Myocyte (in vitro differentiated cells): ENCODE results near the gene ACTL6B. TPM values are rescaled to one million over a fixed set of nuclear protein-coding genes. Genes with fewer than 3 reads are reported as not detected.
A peak's percentile ranks its signal among the peaks of the same experiment; 100 is the strongest.

Experiments used
- DNase-seq: peaks from one replicate; pipeline ENCODE4 v3.0.0-alpha.2; 2012; ENCODE audit warnings: low read depth
- total RNA-seq: library from RNA; depleted of rRNA; stranded (reverse); fragments of >200 nt; gene quantifications from 2 replicates; pipeline ENCODE4 v1.2.3, GENCODE V29; 2014

ACTL6B gene
- total RNA-seq, 1 donor from 2014 or later: not detected

DNA sequence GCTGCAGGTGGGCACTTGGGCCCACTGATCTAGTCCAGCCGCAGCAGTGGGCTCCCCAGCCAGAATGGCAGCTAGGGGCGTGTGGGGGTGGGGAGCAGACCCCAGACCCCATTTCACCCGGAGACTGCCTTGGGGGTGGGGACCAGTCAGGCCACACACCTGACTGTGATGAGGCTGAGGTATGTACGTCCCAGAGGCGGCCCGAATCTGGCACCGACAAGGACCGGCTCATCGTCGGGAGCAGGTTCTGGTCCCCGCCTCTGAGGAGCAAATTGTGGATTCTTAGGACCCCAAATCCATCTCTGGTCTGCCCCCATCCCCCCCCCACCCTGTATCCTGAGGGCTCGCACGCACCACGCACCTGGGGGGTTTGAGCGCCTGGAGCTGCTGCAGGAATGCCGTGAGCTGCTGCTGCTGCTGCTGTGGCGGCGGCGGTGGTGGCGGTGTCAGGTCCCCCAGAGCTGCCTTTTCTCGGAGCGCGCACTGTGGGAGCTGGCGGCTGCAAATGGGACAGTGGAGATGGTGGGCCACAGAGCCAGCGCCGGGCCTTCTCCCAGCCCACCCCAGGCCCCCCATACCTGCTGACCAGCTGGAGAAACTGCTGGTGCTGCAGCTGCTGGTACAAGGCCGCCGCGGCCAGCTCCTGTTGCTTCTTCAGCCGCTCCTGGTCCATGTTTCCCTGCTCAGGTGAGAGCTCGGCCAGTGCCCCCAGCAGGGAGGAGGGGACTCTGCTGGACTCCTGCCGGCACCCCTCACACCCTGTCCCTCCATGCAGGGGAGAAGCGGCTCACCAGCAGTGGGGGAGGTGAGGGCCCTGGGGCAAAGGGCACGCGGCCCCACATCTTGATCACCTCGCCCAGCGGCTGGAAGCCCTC lies 27.6 kb upstream of the ACTL6B start:
- DNase-seq: no peak

DNA sequence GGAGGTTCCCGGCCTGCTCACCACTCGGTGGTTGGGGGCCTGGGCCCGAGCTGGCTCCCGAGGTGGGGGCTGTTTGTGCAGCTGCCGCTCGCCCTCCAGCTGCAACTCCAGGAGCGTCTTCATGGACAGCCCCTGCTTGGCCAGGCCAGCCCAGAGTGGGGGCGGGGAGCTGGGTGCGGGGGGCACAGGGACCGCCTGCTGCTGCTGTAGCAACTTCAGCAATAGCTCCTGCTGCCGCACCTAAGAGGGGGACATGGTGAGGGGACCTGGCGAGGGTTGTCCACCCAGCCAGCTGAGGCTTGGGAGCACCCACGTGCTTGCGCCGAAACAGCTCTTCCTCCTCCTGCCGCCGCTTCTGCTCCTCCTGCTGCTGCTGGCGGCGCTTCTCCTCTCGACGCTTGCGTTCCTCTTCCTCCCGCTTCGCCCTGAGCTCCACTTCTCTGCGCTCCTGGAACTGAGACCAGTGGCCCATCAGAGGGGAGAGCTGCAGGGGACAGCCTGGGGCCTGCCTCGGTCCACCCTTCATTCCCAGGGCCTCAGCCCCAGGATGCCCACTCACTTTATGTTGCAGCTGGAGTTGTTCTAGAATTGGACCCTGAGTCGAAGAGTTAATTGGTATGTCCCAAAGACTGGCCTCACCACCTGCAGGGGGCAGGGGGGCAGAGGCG lies 26.9 kb upstream of the ACTL6B start:
- no peak for DNase-seq

DNA sequence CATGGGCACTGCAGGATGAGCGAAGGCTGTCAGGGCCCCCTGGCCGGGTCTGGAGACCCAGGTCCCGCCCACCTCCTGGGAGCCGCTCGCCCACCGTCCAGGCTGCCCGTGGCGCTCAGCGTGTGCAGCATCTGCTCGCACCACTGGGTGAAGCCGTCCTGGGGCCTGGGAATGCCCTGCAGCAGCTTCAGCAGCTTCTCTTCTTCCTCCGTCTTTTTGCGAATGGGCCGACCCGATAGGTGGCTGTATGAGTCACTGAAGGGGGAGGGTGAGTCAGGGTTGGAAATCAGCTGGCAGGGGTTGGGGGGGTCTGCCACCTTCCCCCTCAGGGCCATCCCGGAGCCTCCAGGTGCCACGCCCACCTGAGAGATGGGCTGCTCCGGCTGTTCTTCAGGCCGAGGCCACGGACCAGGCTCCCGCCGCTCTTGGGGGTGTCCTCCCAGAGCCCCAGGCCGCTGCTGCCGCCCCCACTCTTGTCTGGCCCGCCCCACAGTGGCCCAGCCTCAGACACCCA lies 26.0 kb upstream of the ACTL6B start:
- DNase-seq: no peak

DNA sequence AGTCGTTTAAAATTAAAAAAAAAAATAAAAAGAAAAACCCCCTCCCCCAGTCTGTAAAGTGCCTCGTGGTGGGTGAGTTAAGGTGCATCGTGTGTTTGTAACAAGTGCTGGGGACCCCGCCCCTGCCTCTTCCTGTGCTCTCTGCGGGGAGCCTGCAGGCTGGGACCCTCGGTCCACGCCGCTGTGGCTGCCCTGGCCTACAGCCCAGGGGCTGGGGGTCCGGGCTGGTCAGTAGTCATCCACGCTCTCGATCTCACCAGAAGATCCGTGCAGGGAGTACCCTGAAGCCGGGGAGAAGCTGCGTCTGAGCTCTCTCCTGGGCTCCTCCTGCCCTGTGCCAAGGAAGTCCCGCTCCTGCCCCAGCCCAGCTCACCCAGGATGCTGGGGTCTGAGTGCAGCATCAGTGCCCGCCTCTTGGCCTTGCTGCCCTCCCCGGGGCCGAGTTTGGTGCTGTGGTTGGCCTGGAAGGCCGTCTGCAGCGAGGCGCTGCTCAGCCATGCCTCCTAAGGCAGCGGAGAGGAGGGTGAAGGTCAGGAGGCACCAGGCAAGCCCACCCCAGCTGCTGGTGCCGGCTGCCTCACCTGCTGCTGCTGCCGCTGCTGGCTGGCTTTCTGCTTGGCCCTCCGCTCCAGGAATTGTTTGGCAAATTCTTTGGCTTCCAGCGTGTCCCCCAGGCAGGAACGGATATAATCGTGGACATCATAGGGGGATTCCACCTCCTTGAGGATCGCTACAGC lies 25.4 kb upstream of the ACTL6B start:
- no peak for DNase-seq

DNA sequence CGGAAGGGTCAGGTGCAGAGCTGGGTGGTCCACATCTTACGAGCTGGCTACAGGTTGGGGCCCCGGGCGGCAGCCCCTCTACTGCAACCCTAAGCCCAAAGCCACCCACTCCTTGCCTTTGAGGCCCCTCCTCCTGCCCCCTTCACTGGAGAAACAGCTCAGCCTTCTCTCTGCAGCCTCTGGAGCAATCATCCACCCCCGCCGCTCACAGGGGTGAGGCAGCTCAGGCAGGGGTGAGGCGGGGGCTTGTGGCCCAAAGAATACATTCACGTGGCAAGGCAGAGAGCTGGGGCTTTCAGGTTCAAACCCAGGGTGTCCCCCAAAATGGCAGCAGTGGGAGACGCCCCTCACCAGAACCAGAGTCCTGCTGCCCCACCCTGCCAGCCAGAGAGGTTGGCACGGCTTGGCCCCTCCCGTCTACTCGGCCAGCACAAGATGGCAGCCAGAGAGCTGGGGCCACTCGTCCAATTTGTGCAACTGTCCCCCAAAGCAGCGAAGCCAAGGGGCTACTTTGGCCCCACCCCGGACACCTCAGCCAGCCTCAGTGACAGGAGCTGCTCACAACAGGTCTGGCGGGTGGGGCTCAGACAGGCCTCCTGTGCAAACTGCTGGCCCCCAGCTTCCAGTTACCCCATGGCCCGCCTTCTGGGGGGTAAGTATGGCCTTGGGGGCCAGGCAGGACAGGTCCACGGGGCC lies 24.5 kb upstream of the ACTL6B start:
- DNase-seq: no peak

DNA sequence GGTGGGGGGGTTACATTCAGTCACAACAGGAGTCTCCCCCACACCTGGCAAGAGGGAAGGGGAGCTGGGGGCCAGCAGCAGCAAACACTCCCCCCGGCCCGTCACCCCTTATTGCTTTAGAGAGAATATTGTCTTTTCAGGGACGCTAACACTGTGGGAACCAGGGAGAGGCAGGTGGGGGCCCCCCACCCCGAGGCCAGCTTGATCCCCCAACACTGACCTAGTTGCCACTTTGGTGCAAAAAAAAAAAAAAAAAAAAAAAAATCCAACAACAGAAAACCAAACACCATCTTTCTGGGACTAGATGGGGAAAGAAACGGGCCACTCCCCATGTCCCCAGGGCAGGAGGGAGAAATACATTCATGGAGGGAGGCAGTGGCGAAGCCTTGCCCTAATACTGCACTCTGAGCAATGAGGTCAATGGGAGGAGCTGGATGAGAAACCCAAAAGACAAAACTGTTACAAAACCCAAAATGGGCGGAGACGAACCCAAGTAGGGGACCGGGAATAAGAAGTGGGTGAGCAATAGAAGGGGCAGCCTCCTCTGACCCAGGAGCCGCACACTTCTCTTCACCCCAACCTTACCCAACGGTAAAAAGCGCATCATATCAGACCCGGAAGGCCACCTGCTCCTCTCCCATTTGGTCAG lies 23.8 kb upstream of the ACTL6B start:
- DNase-seq: no peak

DNA sequence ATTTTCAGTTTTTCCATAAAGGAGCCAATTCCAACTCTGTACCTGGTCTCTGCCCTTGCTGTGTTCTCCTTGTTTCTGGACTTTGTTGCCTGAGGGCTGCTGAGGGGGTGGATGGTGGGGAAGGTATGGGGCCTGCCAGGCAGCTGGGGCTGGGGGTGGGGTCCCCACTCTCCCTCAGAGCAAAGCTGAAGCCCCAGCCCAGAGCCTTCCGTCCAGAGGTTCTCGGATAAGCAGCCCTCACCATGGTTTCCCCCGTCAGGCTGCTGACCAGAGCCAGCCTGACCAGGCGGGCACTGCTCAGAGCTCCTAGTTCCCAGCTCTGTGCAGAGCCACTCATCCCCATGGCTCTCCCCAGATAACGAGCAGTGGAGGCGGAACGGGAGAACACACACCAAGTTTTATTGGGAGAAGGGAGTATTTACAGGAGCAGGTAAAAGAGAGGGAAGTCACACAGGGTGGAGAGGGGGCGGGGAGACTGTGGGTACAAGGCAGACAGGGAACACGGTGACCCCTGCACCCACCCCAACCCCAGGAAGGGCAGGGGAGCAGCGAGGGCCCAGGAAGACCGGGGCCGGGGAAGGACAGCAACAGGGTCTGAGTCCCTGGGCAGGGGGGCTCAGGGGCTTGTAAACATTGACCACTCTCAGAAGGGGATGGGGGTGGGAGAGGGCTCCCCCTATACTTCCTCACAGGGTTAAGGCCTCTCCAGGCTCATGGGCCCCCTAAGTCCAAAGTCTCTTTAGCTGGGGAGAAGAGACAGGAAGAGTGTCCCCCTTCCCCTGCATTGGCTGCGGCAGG lies 23.1 kb upstream of the ACTL6B start:
- no peak for DNase-seq

DNA sequence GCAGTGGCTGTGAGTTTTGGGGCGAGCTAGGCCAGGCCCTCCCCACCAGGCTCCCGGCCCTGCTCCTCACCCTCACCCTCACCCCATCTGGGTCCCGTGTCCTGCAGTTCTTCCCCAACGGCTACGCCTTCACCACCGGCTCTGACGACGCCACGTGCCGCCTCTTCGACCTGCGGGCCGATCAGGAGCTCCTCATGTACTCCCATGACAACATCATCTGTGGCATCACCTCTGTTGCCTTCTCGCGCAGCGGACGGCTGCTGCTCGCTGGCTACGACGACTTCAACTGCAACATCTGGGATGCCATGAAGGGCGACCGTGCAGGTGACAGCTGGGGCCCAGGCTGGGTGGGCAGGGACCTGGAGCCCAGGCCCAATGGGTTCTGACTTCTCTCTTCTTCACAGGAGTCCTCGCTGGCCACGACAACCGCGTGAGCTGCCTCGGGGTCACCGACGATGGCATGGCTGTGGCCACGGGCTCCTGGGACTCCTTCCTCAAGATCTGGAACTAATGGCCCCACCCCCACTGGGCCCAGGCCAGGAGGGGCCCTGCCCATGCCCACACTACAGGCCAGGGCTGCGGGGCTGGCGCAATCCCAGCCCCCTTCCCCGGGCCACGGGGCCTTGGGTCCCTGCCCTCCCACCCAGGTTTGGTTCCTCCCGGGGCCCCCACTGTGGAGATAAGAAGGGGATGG lies 22.2 kb upstream of the ACTL6B start:
- no peak for DNase-seq

DNA sequence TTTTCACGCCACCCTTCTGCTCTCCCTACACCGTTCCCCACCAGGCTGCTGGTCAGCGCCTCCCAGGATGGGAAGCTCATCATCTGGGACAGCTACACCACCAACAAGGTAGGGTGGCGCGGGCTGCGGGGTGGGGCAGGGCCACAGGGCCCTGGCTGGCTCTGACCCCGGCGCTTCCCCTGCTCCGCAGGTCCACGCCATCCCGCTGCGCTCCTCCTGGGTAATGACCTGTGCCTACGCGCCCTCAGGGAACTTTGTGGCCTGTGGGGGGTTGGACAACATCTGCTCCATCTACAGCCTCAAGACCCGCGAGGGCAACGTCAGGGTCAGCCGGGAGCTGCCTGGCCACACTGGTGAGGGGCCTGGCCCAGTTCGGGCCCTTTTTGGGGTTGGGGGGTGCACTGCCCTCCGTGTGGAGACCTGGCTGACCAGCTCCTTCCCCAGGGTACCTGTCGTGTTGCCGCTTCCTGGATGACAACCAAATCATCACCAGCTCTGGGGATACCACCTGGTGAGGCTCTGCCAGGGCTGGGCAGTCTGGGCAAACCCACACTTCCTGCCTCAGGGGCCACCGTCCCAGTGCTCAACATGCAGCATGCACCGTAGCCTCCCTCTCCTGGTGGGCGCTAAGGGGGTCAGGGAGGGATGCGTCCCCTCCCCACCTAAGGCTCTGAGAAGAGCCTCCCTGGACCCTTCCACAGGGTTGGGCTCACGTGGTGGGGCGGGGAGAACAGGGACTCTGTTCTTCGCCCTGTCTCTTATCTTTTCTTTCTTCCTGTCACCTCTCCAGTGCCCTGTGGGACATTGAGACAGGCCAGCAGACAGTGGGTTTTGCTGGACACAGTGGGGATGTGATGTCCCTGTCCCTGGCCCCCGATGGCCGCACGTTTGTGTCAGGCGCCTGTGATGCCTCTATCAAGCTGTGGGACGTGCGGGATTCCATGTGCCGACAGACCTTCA lies 21.3 kb upstream of the ACTL6B start:
- DNase-seq: no peak

DNA sequence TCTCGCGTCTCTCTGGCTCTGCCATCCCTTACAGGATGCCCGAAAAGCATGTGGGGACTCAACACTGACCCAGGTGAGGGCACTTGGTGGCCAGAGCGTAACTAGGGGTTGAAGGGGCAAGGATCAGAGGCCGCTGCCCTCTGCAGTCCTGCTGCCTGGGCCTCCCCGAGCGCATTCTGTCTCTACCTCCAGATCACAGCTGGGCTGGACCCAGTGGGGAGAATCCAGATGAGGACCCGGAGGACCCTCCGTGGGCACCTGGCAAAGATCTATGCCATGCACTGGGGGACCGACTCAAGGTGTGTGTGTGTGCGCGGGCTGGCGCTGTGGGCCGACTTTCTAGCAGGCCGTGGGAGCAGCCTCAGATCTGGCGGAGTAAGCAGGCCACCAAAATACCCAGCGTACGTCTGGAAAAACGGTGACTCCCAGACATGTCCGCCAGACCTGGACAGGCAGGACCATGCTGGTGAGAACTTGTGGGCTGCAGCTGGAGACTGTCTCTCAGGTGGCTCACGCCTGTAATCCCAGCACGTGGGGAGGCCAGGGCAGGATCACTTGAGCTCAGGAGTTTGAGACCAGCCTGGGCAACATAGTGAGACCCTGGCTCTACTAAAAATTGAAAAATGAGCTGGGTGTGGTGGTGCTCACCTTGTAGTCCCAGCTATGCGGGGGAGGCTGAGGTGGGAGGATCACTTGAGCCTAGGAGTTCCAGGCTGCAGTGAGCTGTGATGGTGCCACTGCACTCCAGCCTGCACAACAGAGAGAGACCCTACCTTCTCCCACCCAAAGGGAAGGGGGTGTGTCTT lies 20.5 kb upstream of the ACTL6B start:
- DNase-seq: no peak

DNA sequence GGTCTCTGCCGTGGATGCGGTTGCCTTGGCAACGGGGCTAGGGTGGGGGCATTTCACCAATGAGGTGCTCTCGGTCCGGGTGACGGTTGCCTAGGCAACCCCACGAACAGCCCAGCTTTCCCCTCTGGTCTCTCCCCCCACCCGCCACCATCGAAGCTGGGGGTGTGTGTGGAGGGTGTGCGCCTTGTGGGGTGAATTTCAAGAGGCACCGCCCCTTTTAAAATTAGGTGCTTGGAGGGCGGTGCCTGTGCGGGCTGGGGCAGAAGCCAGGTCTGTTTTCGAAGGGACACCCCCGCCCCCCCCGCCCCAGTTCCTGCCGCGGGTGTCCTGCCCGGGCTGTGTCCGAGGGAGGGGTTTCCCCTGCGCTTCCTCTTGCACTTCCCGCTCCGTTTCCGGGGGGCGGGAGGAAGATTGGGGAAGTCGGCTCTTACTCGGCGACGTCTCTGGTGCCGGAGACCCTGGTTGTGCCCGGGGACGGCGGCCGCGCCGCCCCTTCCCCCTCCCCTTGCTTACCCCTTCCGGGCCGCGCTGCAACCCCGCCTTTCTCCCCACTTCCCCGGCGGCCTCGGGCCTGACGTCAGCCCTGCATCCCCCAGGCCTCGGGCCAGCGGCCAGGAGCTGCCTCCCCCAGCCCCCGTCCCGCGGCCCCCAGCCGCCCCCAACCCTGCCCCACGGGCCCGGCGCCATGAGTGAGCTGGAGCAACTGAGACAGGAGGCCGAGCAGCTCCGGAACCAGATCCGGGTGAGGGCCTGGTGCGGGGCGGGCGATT lies 19.5 kb upstream of the ACTL6B start:
- peak; percentile 62 for DNase-seq

DNA sequence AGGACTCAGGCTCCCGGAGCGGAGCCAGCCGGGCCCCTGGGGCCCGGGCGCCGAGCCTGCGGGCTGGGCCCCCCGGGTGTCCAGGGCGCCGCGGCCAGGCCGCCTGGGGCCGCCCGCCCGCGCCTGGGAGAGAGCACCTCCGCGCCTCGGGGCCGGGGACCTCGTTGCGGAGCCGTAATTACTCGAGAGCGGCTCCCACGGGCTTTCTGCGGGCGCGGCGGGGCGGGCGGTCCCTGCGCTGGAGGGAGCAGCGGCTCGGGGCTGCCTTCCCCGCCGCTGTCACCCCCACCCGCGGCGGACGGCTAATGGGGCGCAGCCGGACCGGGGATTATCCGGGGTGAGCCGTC lies 18.8 kb upstream of the ACTL6B start:
- DNase-seq: peak; percentile 36

DNA sequence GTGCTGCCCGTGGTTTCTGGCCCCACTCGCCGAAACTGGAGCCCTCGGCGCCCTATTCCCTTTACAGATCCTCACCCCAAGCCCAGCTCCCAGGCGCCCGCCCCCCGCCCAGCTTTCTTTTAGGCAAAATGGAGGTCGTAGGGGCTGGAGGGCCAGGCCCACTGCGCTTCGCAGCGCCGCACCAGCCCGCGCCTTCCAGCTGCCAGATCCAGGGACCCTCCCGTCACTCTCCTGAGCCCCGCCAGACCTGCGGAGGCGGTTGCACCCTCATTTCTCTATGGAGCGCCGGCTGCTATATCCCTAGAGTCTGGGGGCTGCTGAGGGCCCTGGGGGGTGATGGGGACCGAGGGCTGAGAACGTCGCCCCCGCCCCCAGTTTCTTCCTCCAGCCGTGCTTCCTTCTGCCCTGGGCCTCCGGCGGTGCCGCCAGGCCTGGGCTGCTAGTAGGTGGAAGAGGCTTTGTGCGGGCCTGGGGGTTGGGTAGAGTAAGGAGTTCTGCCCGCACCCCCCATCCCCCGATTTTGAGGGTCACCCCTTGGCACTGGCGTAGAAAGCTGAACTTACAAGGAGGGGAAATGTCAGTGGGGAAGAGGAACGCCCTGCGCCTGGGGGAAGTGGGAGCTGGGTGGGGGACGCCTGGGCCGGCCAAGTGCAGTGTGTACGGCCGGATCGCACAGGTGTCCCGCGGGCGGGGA lies 18.3 kb upstream of the ACTL6B start:
- DNase-seq: peak; percentile 28

DNA sequence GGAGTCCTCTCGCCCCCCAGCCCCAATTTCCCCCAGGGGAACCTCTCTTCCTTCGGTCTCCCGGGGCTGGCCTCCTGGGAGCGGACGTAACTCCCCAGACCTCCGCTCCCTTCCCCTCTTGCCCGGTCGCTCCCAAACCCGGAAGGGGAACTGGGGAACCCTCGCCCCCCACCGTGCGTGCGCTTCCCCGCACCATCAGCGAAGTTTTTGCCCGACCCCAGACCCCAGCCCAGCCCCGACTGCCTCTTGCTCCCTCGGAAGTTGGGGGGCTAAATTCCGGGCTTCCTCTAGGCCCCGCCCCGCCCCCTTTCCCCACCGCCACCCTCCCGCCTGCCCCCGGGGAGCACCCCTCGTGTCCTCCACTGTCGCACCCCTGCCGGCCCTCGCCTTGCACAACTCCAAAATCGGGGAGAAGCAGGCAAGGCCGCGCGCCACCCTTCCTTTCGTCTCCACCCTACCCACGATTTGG lies 17.7 kb upstream of the ACTL6B start:
- DNase-seq: peak; percentile 39

DNA sequence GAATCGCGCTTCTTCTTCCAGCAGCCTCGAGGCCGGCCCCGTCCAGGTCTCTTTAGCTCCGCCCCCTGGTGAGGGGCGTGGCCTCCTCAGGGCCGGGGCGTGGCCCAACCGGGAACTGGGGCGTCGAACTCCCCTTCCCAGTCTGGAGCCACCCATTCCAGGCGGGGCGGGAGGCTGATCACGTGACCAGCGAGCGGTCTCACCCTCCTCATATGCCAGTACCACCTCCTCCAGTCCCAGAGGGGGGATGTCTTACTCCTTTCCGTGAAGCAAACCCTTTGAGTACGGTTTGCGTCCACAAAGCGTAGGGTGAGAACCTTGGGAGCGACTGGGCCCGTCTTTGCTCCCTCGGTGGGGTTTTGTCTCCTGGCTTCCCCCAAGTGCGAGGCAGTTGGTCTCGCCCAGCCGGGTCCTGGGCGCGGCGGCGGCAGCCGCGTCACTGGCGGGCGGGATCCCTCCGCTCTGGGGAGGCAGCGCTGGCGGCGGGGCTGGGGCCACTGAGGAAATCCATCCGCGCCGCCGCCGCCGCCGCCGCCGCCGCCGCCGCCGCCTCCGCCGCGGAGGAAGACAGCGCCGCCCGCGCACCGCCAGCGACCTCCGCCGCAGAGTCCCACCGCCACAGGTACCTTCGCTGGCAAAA lies 17.2 kb upstream of the ACTL6B start, which contains the start of gene GNB2:
Gene GNB2, plus strand, starts transcription at position 439 of the 640 bp plus-strand sequence. CDS start 2,526 bp downstream, outside the sequence.
- peak; percentile 100 for DNase-seq
